ENCODE results near the gene TOP3A.

The TOP3A gene

DNA sequence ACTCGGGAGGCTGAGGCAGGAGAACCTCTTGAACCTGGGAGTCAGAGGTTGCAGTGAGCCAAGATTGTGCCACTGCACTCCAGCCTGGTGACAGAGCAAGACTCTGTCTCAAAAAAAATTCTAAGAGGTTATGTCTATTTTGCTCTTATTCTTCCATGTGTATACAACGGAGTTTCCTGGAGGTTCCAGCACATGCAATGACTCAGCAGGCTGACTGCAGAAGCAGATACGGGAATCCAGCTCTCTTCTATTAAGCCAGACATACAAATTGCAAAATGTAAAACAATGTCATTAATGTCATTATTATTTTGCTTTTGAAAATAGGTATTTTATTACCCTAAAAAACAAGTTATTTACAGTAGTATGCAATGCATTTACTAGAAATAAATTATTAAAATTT is 35.9 kb downstream of the TOP3A start:
- TF ChIP-seq, protein P1, sequence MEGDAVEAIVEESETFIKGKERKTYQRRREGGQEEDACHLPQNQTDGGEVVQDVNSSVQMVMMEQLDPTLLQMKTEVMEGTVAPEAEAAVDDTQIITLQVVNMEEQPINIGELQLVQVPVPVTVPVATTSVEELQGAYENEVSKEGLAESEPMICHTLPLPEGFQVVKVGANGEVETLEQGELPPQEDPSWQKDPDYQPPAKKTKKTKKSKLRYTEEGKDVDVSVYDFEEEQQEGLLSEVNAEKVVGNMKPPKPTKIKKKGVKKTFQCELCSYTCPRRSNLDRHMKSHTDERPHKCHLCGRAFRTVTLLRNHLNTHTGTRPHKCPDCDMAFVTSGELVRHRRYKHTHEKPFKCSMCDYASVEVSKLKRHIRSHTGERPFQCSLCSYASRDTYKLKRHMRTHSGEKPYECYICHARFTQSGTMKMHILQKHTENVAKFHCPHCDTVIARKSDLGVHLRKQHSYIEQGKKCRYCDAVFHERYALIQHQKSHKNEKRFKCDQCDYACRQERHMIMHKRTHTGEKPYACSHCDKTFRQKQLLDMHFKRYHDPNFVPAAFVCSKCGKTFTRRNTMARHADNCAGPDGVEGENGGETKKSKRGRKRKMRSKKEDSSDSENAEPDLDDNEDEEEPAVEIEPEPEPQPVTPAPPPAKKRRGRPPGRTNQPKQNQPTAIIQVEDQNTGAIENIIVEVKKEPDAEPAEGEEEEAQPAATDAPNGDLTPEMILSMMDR (IDR thresholded peaks at IDR 0.05; ENCODE audit: borderline replicate concordance, insufficient read depth, low read depth, low read length) = no peak
- no peak overlapping the region for H3K4me3 ChIP-seq (ENCODE audit: low read depth, low read length)

DNA sequence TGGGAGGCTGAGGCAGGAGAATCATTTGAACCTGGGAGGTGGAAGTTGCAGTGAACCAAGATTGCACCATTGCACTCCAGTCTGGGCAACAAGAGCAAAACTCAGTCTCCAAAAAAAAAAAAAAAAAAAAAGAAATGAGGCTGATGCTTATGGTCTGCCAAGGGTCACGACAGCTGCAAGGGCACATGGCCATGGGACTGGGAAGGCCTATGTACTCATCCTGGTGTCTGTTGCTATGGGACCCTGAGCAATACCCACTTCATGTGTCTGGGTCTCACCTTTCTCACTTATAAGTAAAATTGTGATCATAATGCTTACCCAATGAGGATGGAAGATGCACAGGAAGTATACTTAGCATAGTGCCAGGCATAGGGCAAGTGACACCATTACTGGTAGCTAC is 37.7 kb downstream of the TOP3A start:
- TF ChIP-seq, protein P1 (IDR thresholded peaks at IDR 0.05; ENCODE audit: borderline replicate concordance, insufficient read depth, low read depth, low read length) = no peak
- no peak overlapping the region for H3K4me3 ChIP-seq (ENCODE audit: low read depth, low read length)

DNA sequence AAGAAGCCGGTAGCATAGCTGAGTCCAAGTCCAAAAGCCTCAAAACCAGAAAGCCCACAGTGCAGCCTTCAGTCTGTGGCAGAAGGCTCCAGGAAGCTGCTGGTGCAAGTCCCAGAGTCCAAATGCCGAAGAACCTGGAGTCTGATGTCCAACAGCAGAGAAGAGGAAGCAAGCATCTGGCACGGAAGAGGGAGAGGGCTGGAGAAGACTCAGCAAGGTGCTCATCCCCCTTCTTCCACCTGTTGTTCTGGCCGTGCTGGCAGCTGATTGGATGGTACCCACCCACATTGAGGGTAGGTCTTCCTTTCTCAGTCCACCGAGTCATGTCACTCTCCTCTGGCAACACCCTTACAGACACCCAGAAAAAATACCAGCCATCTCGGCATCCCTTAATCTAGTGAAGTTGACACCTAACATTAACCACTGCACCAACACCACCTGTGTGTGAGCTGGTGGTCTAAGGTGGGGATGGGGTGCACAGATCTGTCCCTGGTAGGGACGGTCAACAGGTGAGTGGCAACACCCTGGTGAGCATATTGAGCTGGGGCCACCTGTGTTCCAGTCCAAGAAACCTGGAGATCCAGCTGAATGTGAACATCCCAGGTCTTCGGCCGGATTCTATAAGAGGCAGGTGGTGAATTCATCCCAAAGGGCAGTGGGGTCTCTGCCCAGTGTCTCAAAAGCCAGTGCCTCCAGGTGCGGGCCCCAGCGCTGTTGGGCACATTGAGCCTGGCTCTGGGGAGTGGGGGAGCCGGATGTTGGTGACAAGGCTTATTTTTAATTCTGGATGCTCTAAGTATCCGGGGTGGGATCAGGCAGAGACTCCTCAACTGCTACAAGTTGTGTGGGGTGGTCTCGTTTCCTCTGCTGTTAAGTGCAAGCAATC is 44.5 kb downstream of the TOP3A start:
- no peak overlapping the region for H3K4me3 ChIP-seq (ENCODE audit: low read depth, low read length)
- TF ChIP-seq, protein P1 (IDR thresholded peaks at IDR 0.05; ENCODE audit: borderline replicate concordance, insufficient read depth, low read depth, low read length) = no peak

DNA sequence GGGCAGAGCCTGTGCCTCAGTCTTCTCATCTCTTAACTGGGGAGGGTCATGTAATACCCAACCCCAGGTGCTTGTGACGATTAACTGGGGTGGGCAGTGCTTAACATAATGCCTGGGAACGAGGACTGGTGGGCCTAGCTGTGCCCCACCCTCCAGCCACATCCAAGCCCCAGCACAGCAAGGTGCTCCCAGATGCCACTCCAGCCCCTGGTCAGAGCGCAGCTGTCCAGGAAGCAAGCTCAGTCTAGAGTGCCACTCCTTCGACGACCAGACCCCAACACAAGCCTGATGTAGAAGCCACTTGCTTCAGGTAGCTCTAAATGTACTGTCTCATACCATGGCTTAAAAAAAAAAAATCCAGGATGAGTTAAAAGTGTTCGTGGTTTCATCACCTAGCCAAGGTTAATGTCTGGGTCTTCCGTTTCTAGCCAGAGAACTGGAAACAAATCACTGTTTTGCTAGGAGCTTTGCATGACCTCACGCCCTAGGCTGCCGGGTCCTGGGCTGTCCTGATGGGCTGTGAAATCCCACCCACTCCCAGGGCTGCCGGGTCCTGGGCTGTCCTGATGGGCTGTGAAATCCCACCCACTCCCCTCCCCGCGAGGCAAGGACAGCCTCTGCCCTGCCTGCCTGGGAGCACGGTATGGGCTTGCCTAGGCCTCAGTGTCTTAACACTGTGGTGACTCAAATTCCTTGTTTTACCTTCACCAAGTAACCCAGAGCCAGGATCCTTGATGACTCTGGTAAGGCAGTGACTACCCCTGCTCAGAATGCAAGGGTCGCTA is 46.7 kb downstream of the TOP3A start:
- TF ChIP-seq, protein P1 (IDR thresholded peaks at IDR 0.05; ENCODE audit: borderline replicate concordance, insufficient read depth, low read depth, low read length) = no peak
- no peak overlapping the region for H3K4me3 ChIP-seq (ENCODE audit: low read depth, low read length)

DNA sequence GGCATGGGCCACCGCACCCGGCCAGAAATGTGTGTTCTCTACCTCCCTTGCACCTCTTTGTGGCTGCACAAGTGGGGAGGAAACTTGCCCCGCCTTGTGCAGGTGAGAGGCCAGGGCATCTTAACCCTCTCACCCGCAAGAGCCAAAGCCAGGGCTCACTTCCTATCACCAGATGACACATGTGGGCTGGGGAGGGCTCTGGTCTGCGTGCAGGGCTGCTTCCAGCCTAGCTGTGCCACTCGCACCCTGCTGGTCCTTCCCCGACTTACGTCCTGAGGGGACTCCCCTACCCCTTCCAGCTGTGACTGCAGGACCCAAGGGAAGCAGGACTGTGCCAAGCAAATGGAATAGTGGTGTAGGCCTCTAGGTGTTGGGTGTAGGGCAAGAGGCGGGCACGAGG is 47.4 kb downstream of the TOP3A start:
- TF ChIP-seq, protein P1 (IDR thresholded peaks at IDR 0.05; ENCODE audit: borderline replicate concordance, insufficient read depth, low read depth, low read length) = no peak
- H3K4me3 ChIP-seq (ENCODE audit: low read depth, low read length) = no peak overlapping the region

DNA sequence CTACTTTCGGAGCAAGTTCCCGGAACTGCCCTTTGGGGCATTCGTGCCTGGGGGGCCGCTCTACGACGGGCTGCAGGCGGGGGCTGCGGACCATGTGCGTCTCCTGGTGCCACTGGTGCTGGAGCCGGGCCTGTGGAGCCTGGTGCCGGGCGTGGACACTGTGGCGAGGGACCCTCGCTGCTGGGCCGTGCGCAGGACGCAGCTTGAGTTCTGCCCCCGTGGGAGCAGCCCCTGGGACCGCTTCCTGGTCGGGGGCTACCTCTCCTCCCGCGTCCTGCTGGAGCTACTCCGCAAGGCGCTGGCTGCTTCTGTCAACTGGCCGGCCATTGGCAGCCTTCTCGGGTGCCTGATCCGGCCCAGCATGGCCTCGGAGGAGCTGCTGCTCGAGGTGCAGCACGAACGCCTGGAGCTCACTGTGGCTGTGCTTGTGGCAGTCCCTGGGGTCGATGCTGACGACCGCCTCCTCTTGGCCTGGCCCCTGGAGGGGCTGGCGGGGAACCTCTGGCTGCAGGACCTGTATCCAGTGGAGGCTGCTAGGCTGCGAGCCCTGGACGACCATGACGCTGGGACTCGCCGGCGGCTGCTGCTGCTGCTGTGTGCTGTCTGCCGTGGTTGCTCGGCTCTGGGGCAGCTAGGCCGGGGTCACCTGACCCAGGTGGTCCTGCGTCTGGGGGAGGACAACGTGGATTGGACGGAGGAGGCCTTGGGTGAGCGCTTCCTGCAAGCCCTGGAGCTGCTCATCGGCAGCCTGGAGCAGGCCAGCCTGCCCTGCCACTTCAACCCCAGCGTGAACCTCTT is 50.7 kb downstream of the TOP3A start:
- TF ChIP-seq, protein P1 (IDR thresholded peaks at IDR 0.05; ENCODE audit: borderline replicate concordance, insufficient read depth, low read depth, low read length) = no peak
- no peak overlapping the region for H3K4me3 ChIP-seq (ENCODE audit: low read depth, low read length)

All from GM12875 (cell line).